Kasumi-1 (cell line): Measurements from ENCODE around the gene DCDC2C.
A peak's percentile ranks its signal among the peaks of the same experiment; 100 is the strongest.
"Not testable (repeated sequence)": the region's sequence is repeated elsewhere in the genome, so short reads cannot be mapped to it uniquely, and the experiment has no call there.

Experiments
- DNase-seq, 2 experiments: peaks; one replicate each; lab custom pipeline; 2025; lab: John Stamatoyannopoulos, UW

DCDC2C gene

DNA sequence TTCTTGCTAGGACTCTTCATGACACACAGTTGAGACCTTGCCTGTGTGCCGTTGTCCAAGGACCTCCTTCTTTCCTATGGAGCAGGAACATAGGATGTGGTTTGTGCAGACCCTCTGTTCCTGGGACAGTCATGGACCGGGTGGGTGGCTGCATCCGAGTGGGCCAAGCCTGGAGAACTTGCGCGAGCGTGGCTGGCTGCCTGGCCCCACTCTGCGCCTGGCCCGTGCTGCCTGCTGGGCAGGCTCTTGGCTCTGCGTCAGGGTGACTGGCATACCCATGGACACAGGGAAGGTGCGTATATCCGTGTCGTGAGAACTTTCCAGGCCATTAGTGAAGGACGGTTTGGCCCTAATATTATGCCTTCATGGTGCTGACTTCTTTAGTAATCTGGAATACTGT is 68.2 kb downstream of the DCDC2C start:
- no peak for DNase-seq

DNA sequence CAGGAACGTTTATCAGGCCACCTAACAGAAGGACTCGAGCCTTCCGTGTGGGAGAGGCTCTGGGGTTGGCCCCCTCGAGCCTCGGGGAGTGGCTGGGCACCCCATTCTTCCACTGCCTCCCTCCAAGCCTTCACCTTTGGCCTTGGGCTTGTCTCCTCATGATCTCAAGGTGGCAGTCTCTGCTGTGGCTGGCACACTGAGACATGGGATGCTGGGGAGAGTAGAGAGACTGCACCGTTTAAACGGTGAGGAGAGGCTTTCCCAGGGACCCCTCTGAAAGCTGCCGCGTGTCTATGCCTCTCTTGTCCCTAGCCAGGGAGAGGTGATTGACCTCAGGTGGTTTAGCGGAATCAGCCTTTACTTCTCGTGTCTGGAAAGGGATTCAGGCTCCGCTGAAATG is 71.0 kb downstream of the DCDC2C start:
- no peak for DNase-seq

DNA sequence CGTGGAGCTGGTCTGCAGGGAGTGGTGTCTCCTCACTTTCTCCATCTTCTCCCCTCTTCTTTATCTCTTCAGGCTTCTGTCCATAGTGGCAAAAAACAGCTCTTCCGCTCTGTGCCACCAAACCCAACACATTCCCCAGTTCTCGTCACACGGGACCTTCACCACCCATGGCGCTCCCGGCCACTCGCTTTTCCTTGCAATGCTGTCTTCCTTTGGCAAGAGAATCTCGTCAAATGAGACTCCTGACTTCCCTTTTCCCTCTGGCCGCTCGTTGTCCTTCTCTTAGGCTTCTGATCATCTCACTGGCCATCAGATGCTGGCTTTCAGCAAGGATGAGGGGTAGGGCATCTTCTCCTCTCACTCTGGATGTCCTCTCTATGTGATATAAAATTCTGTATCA is 72.9 kb downstream of the DCDC2C start:
- DNase-seq: no peak

DNA sequence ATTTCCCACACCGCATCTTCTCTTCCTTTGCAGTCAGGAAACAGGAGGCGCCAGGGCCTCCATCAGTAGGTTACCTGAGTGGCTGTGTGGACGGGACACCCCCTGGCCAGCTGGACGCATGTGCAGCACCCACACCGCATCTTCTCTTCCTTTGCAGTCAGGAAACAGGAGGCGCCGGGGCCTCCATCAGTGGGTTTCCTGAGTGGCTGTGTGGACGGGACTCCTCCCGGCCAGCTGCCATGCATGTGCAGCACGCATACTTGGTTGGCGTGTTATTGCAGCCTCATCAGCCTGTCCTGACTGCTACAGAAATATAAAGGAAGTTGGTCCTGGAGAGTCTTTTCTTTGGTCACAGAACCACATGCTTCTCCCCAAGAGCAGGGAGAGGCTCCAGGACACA is 74.6 kb downstream of the DCDC2C start:
- DNase-seq: peak; percentile 78 to 82

DNA sequence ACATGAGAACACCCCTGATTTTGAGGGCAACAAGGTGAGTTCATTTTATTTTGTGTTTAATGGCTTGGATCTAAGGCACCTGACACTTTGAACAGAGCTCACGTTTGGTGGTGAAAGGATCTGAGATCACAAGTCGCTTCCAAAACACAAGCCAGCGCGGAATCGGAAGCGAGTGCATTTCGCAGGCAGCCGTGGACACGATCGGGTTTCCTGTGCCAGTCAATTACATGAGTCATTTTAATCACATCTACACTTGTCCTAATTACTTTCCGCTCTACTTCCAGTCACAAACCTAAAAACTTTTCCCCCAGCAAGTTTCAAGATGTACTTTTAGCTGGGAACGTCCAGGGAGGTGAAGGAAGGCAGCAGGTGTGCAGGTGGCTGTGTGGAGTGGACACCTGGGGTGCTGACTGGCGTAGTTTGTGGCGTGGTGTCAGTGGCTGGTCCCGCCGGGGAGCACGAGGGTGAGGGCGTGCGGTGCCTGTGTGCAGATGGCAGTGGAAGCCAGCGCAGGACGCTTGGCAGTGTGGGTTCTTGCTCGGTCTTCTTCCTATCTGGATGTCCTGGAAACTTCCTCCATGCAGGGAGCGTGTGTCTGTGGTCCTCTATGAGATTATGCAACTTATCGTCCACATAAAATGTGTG is 75.6 kb downstream of the DCDC2C start:
- no peak for DNase-seq

DNA sequence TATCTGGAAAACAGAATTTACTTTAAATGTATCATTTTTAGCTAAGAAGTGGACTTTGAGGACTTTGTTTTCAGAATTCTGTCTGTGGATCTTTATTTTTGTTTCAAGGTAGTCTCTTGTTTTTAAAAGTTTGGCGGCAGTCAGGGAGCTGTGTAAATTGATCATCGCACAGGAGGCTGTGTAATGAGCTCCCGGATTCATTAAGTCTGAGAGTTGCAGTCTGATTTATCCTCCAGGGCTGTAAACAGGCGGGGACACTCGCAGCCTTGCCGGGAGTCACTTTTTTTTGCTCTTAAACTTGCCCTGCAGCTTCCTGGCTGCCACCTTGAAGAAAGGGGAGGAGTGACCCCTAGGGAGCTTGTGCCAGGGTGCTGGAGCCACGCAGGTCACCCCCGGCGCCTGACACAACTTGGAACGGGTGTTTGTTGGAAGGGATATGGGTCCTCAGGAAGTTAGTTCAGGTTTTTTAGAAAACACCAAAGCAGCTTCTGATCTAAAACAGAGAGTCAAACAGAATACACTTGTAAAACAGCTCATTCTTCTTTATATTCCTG is 76.2 kb downstream of the DCDC2C start:
- DNase-seq: no peak

DNA sequence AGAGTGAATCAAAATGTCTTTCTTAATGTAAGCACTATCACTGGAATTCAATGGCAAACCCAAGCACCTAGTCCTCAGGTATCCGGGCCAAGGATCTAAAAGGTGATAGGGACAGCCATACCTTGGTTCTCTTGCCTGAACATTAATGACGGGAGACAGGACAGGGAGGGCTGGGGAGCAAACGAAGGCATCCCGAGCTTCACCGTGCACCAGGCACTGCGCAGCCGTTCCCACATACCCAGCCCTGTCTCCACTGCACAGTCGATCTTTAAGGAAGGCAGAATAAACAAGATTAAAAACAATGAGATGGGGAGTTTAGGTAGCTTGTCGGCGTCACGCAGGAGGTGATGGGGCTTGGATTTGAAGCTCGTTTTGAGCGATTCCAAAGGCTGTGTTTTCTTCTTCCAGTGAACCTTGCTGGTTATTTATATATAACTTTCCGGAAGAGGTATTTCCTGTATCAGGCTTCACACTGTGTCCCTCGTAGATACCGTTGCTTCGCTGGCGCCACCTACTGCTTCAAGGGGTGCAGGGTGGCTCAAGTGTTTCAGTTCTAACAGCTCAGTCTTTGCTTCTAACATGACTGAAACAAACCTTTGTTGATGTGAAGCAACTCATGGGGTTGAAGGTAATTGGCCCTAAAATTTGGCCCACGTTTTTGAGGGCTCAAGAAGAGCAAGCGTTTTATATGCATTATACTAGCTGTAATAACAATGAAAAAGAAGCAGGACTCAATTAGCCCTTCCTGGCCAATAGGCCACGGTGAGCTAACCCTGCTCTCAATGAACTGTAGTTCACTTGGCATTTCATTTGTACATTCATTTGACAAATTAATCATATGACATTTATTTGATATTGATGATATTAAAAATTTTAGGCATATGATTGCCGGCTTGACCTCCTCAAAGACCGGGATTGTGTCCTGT is 77.4 kb downstream of the DCDC2C start:
- peak; percentile 69 to 79 for DNase-seq

DNA sequence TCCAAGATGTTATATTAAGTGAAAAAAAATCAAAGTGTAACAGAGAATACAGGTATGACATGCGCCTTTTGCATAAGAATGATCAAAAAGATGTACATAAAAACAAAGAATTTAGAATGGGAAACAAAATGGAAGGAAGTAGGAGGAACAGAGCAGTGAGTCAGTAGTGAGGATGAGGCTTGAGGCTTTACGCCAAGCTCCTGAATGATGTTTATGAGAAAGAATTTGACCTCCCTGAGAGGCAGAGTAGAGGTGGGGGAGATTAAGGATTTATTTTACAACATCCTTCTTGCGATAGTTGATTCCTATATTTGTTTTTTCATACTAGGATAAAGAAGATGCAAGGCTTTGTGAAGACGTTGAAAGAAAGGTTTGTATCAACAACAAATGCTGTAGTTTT is 81.4 kb downstream of the DCDC2C start:
- DNase-seq: no peak

DNA sequence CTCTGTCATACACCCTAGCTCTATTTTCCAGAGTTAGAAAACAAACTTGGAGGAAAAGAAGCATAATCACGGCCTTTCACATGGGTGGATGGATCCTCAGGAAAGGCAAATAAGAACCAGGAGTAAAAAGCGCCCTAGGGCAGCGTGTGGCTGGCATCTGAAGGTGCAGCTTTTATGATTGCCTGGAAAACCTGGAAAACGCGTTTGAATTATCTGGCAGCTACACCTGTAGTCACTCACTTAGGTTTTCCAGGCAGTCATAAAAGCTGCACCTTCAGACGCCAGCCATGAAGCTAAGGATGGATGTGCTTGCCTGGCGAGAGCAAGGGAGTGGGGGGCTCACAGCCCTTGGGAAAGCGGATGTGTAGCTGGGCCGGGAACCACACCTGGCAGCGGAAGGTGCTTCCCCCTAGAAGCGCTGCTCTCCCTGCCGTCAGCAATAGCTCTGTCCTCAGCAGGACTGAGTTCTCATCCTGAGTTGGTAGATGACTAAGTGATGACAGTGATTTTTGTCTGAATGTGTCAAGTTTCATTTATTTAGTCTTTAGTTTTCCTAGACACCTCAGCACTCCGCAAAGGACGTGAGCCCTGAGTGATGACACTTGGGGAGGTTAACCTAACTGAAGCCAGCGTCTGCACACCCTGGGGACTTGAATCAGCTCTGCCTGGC is 82.0 kb downstream of the DCDC2C start:
- DNase-seq: no peak

DNA sequence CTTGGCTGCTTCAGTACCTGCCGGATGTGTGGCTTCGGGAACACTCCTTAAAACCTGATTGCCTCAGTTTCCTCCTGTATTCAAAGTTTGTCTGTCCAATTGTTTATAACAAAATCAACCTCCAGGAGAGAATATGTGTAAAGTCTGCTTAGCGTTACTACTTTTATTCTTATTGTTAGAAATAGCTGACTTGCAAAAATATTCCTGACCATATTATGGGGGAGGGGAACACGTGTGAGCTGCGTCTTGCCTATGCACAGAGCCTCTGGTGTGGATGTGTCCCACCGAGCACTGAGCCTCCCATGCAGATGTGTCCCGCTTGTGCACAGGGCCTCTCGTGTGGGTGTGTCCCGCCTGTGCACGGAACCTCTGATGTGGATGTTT is 82.5 kb downstream of the DCDC2C start:
- DNase-seq: no peak

DNA sequence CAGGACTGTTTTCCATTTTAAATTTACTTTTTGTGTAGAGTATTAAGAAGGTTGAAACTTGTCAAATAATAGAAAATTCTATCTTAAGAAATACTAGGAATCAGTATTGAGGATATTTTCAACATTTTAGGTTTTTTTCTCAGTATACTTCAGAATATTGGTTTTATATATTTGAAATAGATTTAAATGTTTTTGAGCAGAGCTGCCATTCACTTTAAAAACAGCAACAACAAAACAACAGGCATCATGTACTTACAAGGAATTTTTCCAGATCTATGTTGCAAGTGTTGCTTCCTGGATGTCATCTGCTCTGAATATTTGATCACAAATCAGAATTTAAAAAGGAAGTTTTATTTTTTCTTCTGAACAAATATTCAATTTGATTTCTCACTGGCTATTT is 84.4 kb downstream of the DCDC2C start:
- no peak for DNase-seq

DNA sequence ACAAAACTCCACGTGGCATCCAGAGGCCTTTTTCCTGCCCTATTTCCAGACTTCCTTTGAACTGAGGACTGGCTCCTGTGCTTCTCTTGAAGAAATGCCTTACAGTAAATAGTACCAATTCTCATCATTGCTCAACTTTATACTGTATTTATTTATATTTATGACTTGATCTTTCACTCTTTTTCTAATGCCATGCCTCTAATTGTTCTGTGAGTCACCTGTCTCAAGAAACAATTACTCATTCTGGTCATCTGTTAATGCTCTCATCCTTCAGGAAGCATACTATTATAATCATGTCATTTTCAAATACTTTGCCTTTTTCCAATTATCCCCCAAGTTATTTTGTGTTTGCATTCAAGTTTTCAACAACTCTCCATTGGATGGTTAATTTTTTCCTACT is 85.9 kb downstream of the DCDC2C start:
- DNase-seq: no peak

DNA sequence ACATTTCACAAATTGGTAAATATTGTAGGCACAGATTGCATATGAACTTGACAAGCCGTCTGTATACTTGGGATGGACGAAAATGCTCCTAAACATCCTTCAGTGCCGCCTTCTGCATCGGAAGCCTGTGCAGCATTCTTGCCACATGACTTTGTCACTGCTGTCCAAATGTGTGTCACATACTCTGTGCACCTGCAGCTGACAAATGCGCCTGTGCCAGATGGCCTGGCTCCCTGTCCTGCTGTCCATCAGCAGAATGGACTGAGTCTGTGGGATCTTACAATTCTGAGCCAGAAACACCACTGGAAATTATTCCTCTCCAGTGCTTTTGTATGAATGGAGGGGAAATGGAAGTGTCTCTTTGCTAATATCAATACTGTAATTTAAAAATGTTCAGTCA is 89.9 kb downstream of the DCDC2C start:
- DNase-seq: no peak

DNA sequence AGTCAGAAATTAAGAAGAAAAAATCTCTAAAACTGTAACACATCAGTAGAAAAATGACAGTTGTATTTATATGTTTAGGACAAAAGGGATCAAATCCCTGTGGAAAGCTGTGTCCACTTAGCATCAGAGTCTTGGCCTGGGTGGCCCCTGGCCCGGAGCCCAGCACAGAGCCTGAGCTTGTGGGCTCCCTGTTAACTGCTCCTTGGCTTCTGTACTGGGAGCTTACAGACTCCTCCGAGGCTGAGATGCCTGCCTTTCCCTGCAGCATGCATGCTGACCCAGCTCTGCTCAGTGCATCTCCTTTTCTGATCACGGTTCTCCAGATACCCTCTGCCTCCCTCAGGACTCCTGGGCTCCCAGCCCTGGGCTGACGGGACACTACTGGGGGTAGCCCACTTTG is 98.1 kb downstream of the DCDC2C start:
- DNase-seq: no peak

DNA sequence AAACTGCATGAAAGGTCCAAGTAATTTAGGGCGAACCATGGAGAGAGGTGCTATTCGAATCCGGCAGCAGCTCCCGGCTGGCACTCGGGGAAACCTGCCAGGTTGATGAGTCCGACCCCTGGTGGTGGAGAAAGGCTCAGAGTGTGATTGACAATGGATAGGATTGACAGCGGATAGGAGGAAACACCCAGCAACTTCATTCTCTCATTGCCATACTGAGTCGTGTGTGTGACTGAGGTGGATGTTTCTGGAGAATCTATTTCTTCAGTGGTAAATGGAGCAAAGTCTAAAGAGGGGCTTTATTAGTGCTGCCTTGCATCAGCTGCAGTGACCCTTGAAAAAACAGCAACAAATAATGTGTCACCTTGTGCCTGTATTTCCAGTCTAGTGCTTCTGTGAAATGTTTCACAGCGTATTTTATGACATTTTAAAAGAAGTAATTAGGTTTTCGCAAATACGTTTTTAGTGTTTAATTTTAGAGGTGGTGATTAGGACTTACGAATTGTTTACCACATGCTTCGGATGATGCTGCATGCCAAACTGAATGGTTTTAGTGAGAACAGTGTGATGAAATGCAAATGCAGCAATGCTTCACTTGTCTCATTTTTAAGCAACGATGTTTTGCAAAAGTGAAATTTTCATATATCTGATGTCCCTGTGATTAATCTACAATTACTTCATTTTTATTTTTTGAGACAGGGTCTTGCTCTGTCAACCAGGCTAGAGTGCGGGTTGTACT is 102.0 kb downstream of the DCDC2C start:
- DNase-seq: peak; percentile 32 to 59

DNA sequence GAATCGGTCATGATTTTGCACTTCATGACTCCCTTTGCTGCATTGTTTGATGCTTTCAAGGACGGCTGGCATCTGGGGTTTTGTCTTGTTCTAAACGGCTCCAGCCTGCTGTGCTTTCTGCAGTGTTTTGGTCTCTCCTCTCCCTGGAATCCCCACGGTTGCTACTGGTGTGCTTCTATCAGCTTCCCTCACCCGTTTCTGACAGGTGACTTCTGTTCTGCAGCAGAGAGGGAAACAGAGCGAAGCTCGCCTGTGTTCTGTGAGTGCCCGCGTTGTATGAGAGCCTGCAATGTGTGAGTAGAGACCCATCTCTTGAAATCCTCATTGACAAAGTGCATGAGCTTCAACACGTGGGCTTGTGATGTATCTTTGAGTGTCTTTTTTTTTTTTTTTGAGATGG is 102.8 kb downstream of the DCDC2C start:
- no peak for DNase-seq

DNA sequence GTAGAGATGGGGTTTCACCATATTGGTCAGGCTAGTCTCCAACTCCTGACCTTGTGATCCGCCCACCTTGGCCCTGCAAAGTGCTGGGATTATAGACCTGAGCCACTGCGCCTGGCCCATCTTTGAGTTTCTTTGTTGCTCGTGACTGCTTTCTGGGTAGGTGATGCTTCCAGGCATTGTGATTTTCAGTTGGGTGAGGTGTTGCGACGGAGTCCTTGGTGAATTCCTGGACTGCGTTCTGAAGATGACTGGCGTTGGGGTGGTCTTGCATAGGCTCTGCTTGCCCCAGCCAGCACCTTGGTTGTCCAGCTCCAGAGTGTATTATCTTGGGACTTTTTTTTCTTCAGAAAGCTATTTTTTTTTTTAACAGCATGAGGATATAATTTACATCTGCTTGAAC is 103.4 kb downstream of the DCDC2C start:
- no peak for DNase-seq

DNA sequence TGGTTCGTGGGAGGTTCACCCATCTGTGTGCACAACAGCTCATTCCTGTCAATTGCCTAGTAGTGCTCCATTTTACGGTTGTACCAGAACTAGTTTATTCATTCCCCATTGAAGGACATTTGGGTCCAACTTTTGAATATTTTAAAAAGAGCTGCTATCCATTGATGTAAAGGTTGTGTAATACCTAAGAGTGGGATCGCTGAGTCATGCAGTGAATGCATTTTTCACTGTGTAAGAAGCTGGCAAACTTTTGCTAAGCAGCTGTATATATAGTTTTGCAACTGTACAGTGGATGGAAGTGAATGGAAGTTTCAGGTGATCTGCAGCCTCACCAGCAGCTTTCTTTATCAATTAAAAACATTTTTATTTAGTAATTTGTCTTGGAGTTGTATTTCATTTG is 104.5 kb downstream of the DCDC2C start:
- no peak for DNase-seq

DNA sequence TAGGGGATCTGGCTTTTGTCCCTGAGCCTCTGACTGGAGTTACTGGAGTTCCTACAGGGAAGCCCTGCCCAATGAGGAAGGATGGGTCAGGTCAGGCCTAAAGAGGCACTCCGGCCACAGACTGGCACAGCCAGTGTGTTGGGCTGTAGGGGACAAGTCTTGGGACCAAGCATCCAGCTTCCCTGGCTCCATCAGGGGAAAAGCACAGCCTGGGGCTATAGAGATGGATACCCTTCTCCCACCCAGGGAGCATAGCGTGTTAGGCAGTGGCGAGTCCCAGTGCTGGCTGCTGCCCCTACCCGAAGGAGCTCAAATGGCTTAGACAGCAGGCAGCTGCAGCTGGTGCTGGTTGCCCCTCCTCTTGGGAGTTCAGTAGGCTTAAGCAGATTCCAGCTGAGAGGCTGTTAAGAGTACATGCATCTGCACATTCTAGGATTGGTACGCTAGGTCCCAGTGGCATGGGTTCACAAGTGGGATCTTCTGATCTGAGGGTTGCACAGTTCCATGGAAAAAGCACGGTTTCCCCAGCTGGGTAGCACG is 111.4 kb downstream of the DCDC2C start:
- DNase-seq: no peak

DNA sequence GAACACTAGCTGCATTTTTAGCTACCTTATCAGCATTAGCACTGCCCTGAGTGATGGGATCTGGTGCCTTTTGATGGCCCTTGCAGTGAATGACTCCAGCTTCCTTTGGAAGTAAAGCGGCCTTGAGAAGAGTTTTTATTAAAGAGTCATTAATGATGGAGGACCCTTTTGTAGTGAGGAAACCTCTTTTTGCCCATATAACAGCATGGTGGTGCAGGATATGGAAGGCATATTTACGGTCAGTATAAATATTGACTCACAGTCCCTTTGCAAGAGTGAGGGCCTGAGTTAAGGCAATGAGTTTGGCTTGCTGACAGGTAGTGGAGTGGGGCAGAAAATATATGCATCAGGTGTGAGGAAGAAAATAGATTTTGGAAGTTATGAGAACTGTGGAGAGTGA is 113.8 kb downstream of the DCDC2C start:
- not testable (repeated sequence) for DNase-seq

DNA sequence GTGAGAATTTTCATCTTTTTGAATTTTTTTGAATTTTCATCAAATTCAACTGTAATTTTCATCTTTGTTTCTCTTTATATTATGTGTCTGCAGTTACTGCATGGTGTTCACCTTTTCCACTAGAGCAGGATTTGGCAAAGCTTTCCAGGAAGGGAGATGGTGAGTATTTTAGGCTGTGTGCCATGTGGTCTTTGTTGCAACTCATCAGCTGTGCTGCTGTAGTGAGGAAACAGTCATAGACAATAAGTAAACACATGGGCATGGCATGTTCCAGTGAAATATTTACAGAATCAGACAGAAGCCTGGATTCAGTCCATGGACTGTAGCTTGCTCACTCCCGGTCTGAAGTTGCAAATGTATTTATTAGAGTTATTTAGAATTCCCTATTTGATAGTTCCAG is 120.4 kb downstream of the DCDC2C start:
- no peak for DNase-seq
